HCT116 (cell line): ENCODE results near the gene C1QL4. TPM values are rescaled to one million over a fixed set of nuclear protein-coding genes. Genes with fewer than 3 reads are reported as not detected.

Experiments
- ATAC-seq: fragments of 200-7000 bp; cut with Tn5 transposase; 2 replicates; pipeline ENCODE4 v1.9.1; 2020; ENCODE audit warnings: mild to moderate bottlenecking, moderate library complexity
- BruUV-seq: library from RNA; stranded (reverse); fragments of 400-500 nt; replicated peaks from 2 replicates; lab custom pipeline; 2021; lab: Mats Ljungman, UMichigan
- CTCF ChIA-PET: fragments of 300-600 bp; sonication (Branson Sonifier 250); formaldehyde crosslinking; loops from one replicate; lab custom pipeline; 2021; ENCODE audit warnings: antibody characterized with exemption; lab: Charles Lee
- POLR2A ChIA-PET: fragments of 300-600, 350-600 bp; sonication (Branson Sonifier 250); formaldehyde crosslinking; loops from one replicate; lab custom pipeline; 2021; ENCODE audit warnings: antibody characterized with exemption; lab: Charles Lee
- RAD21 ChIA-PET, 2 experiments: fragments of 300-600 bp; sonication (Branson Sonifier 250); formaldehyde crosslinking; loops; one replicate each; lab custom pipeline; 2023; ENCODE audit warnings: low total read pairs in 2 of 2; ENCODE audit not compliant: uncharacterized antibody in 2 of 2, unreplicated experiment in 2 of 2, low non-redundant PET in 1 of 2; lab: Charles Lee
- DNase-seq: peaks from one replicate; pipeline ENCODE4 v3.0.0-alpha.2; 2010; ENCODE audit warnings: low read depth, low spot score
- H2AFZ ChIP-seq: fragments of 200-600 bp; shearing (Covaris generic), sonication (generic); 2 replicates; pipeline ENCODE4 v1.6.1; 2017; ENCODE audit warnings: low read depth, mixed run types, mixed read lengths, antibody characterized with exemption, low read length; ENCODE audit not compliant: poor library complexity, severe bottlenecking
- H3K27ac ChIP-seq: 2 replicates; pipeline ENCODE4 v1.5.1; 2012; ENCODE audit warnings: low read depth, low read length
- H3K27me3 ChIP-seq: fragments of 200-600 bp; sonication (generic); 2 replicates; pipeline ENCODE4 v1.6.1; 2016; ENCODE audit warnings: mixed run types, low read length, mixed read lengths; ENCODE audit not compliant: insufficient read depth
- H3K36me3 ChIP-seq, 2 experiments: fragments of 200-500 bp in 1 of 2; fragments of 200-600 bp in 1 of 2; sonication (Bioruptor generic) in 1 of 2; sonication (generic) in 1 of 2; 2 replicates each; pipeline versions ENCODE4 v1.5.1 to v1.6.1; 2014 to 2016; ENCODE audit warnings: low read length in 2 of 2, inconsistent platforms in 1 of 2, mixed read lengths in 1 of 2, mixed run types in 1 of 2; ENCODE audit not compliant: insufficient read depth in 2 of 2, control insufficient read depth in 1 of 2
- H3K4me1 ChIP-seq, 2 experiments: fragments of 200-600 bp in 1 of 2; sonication (generic) in 1 of 2; 2 replicates each; pipeline versions ENCODE4 v1.5.1 to v1.6.1; 2012 to 2017; ENCODE audit warnings: low read length in 2 of 2, inconsistent platforms in 1 of 2, mild to moderate bottlenecking in 1 of 2, mixed read lengths in 1 of 2, mixed run types in 1 of 2, moderate library complexity in 1 of 2; ENCODE audit not compliant: insufficient read depth in 2 of 2, control insufficient read depth in 1 of 2
- H3K4me2 ChIP-seq: fragments of 200-600 bp; sonication (generic); 2 replicates; pipeline ENCODE4 v1.6.1; 2017; ENCODE audit warnings: mixed run types, low read length, mixed read lengths
- H3K4me3 ChIP-seq, 2 experiments: fragments of 200-600 bp in 1 of 2; sonication (generic) in 1 of 2; replicated peaks in 1 of 2; 2 replicates each; pipeline ENCODE4 v1.5.1; 2011 to 2016; ENCODE audit warnings: low read length in 2 of 2, control low read depth in 1 of 2, low read depth in 1 of 2, mild to moderate bottlenecking in 1 of 2, mixed read lengths in 1 of 2, mixed run types in 1 of 2
- H3K79me2 ChIP-seq: fragments of 200-600 bp; sonication (generic); 2 replicates; pipeline ENCODE4 v1.6.1; 2017; ENCODE audit warnings: mild to moderate bottlenecking, mixed run types, low read length, moderate library complexity, mixed read lengths; ENCODE audit not compliant: insufficient read depth
- H3K9ac ChIP-seq: fragments of 200-600 bp; sonication (generic); 2 replicates; pipeline ENCODE4 v1.6.1; 2016; ENCODE audit warnings: low read length, mixed read lengths
- H3K9me2 ChIP-seq: fragments of 200-600 bp; sonication (generic), shearing (Covaris generic); 2 replicates; pipeline ENCODE4 v1.6.1; 2017; ENCODE audit warnings: mixed run types, mild to moderate bottlenecking, moderate library complexity; ENCODE audit not compliant: insufficient read depth
- H3K9me3 ChIP-seq, 2 experiments: fragments of 200-500 bp in 1 of 2; fragments of 200-600 bp in 1 of 2; sonication (Bioruptor generic) in 1 of 2; sonication (generic) in 1 of 2; 2 replicates each; pipeline ENCODE4 v1.6.1; 2014 to 2017; ENCODE audit warnings: low read length in 2 of 2, mixed read lengths in 2 of 2, inconsistent platforms in 1 of 2, low read depth in 1 of 2, mild to moderate bottlenecking in 1 of 2, mixed run types in 1 of 2, moderate library complexity in 1 of 2; ENCODE audit not compliant: control insufficient read depth in 1 of 2, insufficient read depth in 1 of 2
- H4K20me1 ChIP-seq: fragments of 200-600 bp; sonication (generic), shearing (Covaris generic); 2 replicates; pipeline ENCODE4 v1.6.1; 2017; ENCODE audit warnings: mixed run types, mild to moderate bottlenecking, moderate library complexity; ENCODE audit not compliant: insufficient read depth
- CEBPB ChIP-seq: IDR thresholded peaks from 2 replicates; pipeline ENCODE4 v1.6.1; 2012; ENCODE audit warnings: low read depth
- CTCF ChIP-seq, 3 experiments: fragments of 200-600 bp in 1 of 3; sonication (generic) in 1 of 3; IDR thresholded peaks in 2 of 3; conservative IDR thresholded peaks in 1 of 3; 2 replicates each; pipeline ENCODE4 v1.5.1; 2012 to 2017; ENCODE audit warnings: low read depth in 2 of 3, low read length in 2 of 3, antibody characterized with exemption in 1 of 3, borderline replicate concordance in 1 of 3, control low read depth in 1 of 3, mild to moderate bottlenecking in 1 of 3, mixed read lengths in 1 of 3, mixed run types in 1 of 3, moderate library complexity in 1 of 3; ENCODE audit not compliant: insufficient read depth in 1 of 3
- POLR2A ChIP-seq: IDR thresholded peaks from 2 replicates; pipeline ENCODE4 v1.7.0; 2011; ENCODE audit warnings: borderline replicate concordance; ENCODE audit not compliant: insufficient read depth, insufficient read length; ENCODE audit errors: extremely low read depth
- YY1 ChIP-seq: IDR thresholded peaks from 2 replicates; pipeline ENCODE4 v1.6.1; 2011; ENCODE audit warnings: low read length, low read depth, moderate library complexity, mild to moderate bottlenecking; ENCODE audit not compliant: insufficient replicate concordance; ENCODE audit errors: extremely low read depth
- intact Hi-C: fragments of 100-400 bp; cut with micrococcal nuclease; formaldehyde crosslinking; loops from 2 replicates; pipeline ENCODE4 v1.10.0; 2022
- total RNA-seq: library from RNA; stranded (reverse); gene quantifications from one replicate; pipeline ENCODE4 v1.2.1, GENCODE V29; 2021; ENCODE audit not compliant: unreplicated experiment
- TF ChIP-seq, protein P1 (sequence below): IDR thresholded peaks from 2 replicates; pipeline ENCODE4 v1.6.1; 2012; ENCODE audit warnings: low read depth

C1QL4 gene
- total RNA-seq, 1 experiment from 2014 or later: 8.1 TPM

GRCh38 chr12:49296034-49296835, 40.8 kb downstream of the C1QL4 start:
- DNase-seq: no peak

More at GRCh38 chr12:49296034-49296835, 40.8 kb downstream of the C1QL4 start:
- Histone ChIP-seq H3K4me1 (peaks cover 10 to 35% of the 10 kb centered on the region in 2 experiments; a peak in 3 of 4 replicates), H3K36me3 (no peaks in the 10 kb centered on the region), H3K27ac (no peak overlapping the region; the same call in 1 of the 2 replicates), H4K20me1 (no peaks in the 10 kb centered on the region), H2AFZ (peak overlapping the region; percentile 29), H3K27me3 (no peaks in the 10 kb centered on the region), H3K4me2 (peak overlapping the region; percentile 87), H3K4me3 (peak overlapping the region; percentile 47 to 48), H3K9ac (no peak overlapping the region), H3K9me3 (no peaks in the 10 kb centered on the region), H3K79me2 (no peaks in the 10 kb centered on the region), H3K9me2 (no peaks in the 10 kb centered on the region)
- peak; percentile 71 for ATAC-seq
- CTCF ChIA-PET: interaction anchor here (0.8 to 3.2 kb wide), 13 partner anchors 7 to 62 kb away, joined by 3 to 25 read pairs (median 7); partner anchors contain the start of genes C1QL4, DNAJC22 and TROAP
- intact Hi-C loops: no loop called here
- POLR2A ChIA-PET: interaction anchor here (1.1 to 1.6 kb wide), 3 partner anchors 27 to 164 kb away, joined by 3 to 13 read pairs (median 4); partner anchors contain the start of gene TROAP
- RAD21 ChIA-PET: no interaction called here
- TF ChIP-seq YY1 (peak; percentile 41), CEBPB (no peak), POLR2A (no peak), CTCF (IDR thresholded peaks at IDR 0.05 in 2 of 3, conservative IDR thresholded peaks at IDR 0.05 in 1 of 3; ENCODE audit: borderline replicate concordance in 1 of 3, insufficient read depth in 1 of 3, low read depth in 2 of 3, low read length in 2 of 3) (peak; percentile 66 to 91 (median 90))
- TF ChIP-seq, protein P1, sequence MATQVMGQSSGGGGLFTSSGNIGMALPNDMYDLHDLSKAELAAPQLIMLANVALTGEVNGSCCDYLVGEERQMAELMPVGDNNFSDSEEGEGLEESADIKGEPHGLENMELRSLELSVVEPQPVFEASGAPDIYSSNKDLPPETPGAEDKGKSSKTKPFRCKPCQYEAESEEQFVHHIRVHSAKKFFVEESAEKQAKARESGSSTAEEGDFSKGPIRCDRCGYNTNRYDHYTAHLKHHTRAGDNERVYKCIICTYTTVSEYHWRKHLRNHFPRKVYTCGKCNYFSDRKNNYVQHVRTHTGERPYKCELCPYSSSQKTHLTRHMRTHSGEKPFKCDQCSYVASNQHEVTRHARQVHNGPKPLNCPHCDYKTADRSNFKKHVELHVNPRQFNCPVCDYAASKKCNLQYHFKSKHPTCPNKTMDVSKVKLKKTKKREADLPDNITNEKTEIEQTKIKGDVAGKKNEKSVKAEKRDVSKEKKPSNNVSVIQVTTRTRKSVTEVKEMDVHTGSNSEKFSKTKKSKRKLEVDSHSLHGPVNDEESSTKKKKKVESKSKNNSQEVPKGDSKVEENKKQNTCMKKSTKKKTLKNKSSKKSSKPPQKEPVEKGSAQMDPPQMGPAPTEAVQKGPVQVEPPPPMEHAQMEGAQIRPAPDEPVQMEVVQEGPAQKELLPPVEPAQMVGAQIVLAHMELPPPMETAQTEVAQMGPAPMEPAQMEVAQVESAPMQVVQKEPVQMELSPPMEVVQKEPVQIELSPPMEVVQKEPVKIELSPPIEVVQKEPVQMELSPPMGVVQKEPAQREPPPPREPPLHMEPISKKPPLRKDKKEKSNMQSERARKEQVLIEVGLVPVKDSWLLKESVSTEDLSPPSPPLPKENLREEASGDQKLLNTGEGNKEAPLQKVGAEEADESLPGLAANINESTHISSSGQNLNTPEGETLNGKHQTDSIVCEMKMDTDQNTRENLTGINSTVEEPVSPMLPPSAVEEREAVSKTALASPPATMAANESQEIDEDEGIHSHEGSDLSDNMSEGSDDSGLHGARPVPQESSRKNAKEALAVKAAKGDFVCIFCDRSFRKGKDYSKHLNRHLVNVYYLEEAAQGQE: no peak
- no TSS peak for BruUV-seq
